Loucy (cell line): Measurements from ENCODE around the gene TRPM2.

ENCODE experiments used
- H2AFZ ChIP-seq: fragments of 200-600 bp; sonication (generic); 2 replicates; pipeline ENCODE4 v1.6.0; 2016; ENCODE audit warnings: antibody characterized with exemption, mild to moderate bottlenecking, low read length, moderate library complexity
- H3F3A ChIP-seq: fragments of 200-600 bp; 2 replicates; pipeline ENCODE4 v1.6.0; 2016; ENCODE audit warnings: antibody characterized with exemption, low read depth, mild to moderate bottlenecking
- H3K27me3 ChIP-seq: fragments of 200-600 bp; sonication (generic); 2 replicates; pipeline ENCODE4 v1.6.1; 2014; ENCODE audit warnings: low read length, mild to moderate bottlenecking; ENCODE audit not compliant: insufficient read depth, poor library complexity, severe bottlenecking
- H3K36me3 ChIP-seq: fragments of 200-600 bp; sonication (generic); 2 replicates; pipeline ENCODE4 v1.6.1; 2016; ENCODE audit warnings: low read length; ENCODE audit not compliant: insufficient read depth
- H3K4me1 ChIP-seq: fragments of 200-600 bp; sonication (generic); 2 replicates; pipeline ENCODE4 v1.5.1; 2014; ENCODE audit warnings: low read length, mild to moderate bottlenecking; ENCODE audit not compliant: insufficient read depth, poor library complexity, severe bottlenecking
- H3K4me2 ChIP-seq: fragments of 200-600 bp; sonication (generic); 2 replicates; pipeline ENCODE4 v1.6.0; 2014; ENCODE audit warnings: antibody characterized with exemption, low read length, low read depth, mild to moderate bottlenecking; ENCODE audit not compliant: poor library complexity, severe bottlenecking
- H3K4me3 ChIP-seq: fragments of 200-600 bp; sonication (generic); 2 replicates; pipeline ENCODE4 v1.5.1; 2014; ENCODE audit warnings: low read length, mild to moderate bottlenecking, mixed read lengths; ENCODE audit not compliant: poor library complexity, severe bottlenecking
- H3K79me2 ChIP-seq: fragments of 200-600 bp; sonication (generic); 2 replicates; pipeline ENCODE4 v1.6.1; 2014; ENCODE audit warnings: low read length; ENCODE audit not compliant: insufficient read depth
- H3K9ac ChIP-seq: fragments of 200-600 bp; sonication (generic); 2 replicates; pipeline ENCODE4 v1.6.0; 2014; ENCODE audit warnings: mild to moderate bottlenecking, low read depth, low read length, moderate library complexity; ENCODE audit not compliant: poor library complexity, severe bottlenecking
- H3K9me2 ChIP-seq: fragments of 200-600 bp; sonication (generic); replicated peaks from 2 replicates; pipeline ENCODE4 v1.6.1; 2016; ENCODE audit warnings: low read depth, low read length, mixed read lengths
- H3K9me3 ChIP-seq: fragments of 200-600 bp; sonication (generic); 2 replicates; pipeline ENCODE4 v1.6.1; 2014; ENCODE audit warnings: mild to moderate bottlenecking, antibody characterized with exemption, low read length, low read depth; ENCODE audit not compliant: insufficient read depth
- H4K20me1 ChIP-seq: fragments of 200-600 bp; sonication (generic); 2 replicates; pipeline ENCODE4 v1.6.0; 2014; ENCODE audit warnings: antibody characterized with exemption, low read length, mild to moderate bottlenecking; ENCODE audit not compliant: insufficient read depth, poor library complexity, severe bottlenecking
- CTCF ChIP-seq: fragments of 200-600 bp; sonication (generic); conservative IDR thresholded peaks from 2 replicates; pipeline ENCODE4 v1.5.1; 2014; ENCODE audit warnings: mild to moderate bottlenecking, antibody characterized with exemption, low read length
- EZH2phosphoT487 ChIP-seq: fragments of 200-600 bp; IDR thresholded peaks from 2 replicates; pipeline ENCODE4 v1.6.1; 2018; ENCODE audit warnings: antibody characterized with exemption, mild to moderate bottlenecking, moderate library complexity, borderline replicate concordance

The TRPM2 gene

GRCh38 chr21:44375281-44375651 is 21.8 kb downstream of the TRPM2 start:
- H3K36me3 ChIP-seq = no peaks in the 10 kb centered on the region
- no peaks in the 10 kb centered on the region for H3F3A ChIP-seq
- H3K27me3 ChIP-seq = no peaks in the 10 kb centered on the region
- no peak overlapping the region for H3K9ac ChIP-seq
- H2AFZ ChIP-seq = no peak overlapping the region
- H3K9me3 ChIP-seq = peaks cover 16% of the 10 kb centered on the region; the same call in 1 of the 2 replicates
- no peaks in the 10 kb centered on the region for H3K4me1 ChIP-seq
- TF ChIP-seq EZH2phosphoT487 (no peak), CTCF (no peak)
- H3K79me2 ChIP-seq = no peaks in the 10 kb centered on the region
- H4K20me1 ChIP-seq = no peaks in the 10 kb centered on the region
- H3K4me3 ChIP-seq = no peak overlapping the region
- H3K9me2 ChIP-seq = no peaks in the 10 kb centered on the region
- H3K4me2 ChIP-seq = no peak overlapping the region

DNA sequence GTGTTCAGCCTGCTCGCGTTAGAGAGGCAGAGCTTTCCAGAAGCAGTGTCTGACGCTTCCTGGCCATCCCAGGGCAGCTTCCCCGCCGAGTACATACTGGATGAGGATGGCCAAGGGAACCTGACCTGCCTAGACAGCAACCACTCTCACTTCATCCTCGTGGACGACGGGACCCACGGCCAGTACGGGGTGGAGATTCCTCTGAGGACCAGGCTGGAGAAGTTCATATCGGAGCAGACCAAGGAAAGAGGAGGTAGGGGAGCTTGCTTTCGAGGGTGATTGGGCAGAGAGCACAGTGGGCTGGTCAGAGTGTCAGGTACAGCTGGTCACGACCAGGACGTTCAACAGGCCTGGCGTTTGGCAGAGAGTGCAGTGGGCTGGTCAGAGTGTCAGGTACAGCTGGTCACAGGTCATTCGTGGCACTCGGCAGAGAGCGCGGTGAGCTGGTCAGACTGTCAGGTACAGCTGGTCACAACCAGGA is 22.4 kb downstream of the TRPM2 start:
- Histone ChIP-seq H3F3A (no peaks in the 10 kb centered on the region), H3K9me2 (no peaks in the 10 kb centered on the region), H3K9me3 (peaks cover 14% of the 10 kb centered on the region; the same call in 1 of the 2 replicates), H3K36me3 (no peaks in the 10 kb centered on the region), H4K20me1 (no peaks in the 10 kb centered on the region), H3K27me3 (no peaks in the 10 kb centered on the region), H3K4me2 (no peak overlapping the region), H3K4me1 (no peaks in the 10 kb centered on the region), H3K9ac (no peak overlapping the region), H2AFZ (no peak overlapping the region), H3K4me3 (no peak overlapping the region), H3K79me2 (no peaks in the 10 kb centered on the region)
- TF ChIP-seq EZH2phosphoT487 (no peak), CTCF (no peak)

DNA sequence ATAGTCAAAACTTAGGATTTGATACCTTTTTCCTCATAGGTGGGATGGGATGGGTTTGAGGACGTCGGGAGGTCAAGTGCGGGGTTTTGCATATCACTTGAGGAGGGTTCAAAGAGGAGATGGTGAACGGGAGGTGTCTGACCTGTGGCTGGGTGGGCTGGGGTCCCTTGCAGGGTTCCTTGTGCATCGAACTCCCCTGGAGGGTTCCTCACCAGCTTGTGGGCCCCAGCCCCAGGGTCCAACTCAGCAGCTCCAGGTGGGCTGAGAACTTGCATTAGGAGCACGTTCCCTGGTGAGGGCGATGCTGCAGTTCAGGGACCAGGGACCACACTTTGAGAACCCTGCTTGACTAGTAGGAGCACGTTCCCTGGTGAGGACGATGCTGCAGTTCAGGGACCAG is 23.2 kb downstream of the TRPM2 start:
- no peaks in the 10 kb centered on the region for H4K20me1 ChIP-seq
- H2AFZ ChIP-seq = no peak overlapping the region
- no peaks in the 10 kb centered on the region for H3K79me2 ChIP-seq
- no peaks in the 10 kb centered on the region for H3F3A ChIP-seq
- no peaks in the 10 kb centered on the region for H3K27me3 ChIP-seq
- TF ChIP-seq CTCF (no peak), EZH2phosphoT487 (no peak)
- no peaks in the 10 kb centered on the region for H3K9me2 ChIP-seq
- H3K4me2 ChIP-seq = no peak overlapping the region
- no peaks in the 10 kb centered on the region for H3K4me1 ChIP-seq
- H3K4me3 ChIP-seq = no peak overlapping the region
- no peak overlapping the region for H3K9ac ChIP-seq
- no peaks in the 10 kb centered on the region for H3K36me3 ChIP-seq
- H3K9me3 ChIP-seq = peaks cover 14% of the 10 kb centered on the region; the same call in 1 of the 2 replicates
